ELR (cell line): ENCODE data around the gene IQCH.

Source experiments
- DNase-seq: peaks from one replicate; pipeline ENCODE4 v3.0.0-alpha.2; 2015; ENCODE audit warnings: low read depth

IQCH gene

GRCh38 chr15:67254238-67255175 lies at the start of gene IQCH, which contains the start of gene AAGAB:
Gene IQCH, plus strand, starts transcription at chr15:67254786. Its CDS starts 111 bp downstream, at chr15:67254897.
Gene AAGAB, minus strand, starts transcription at chr15:67254661. Its CDS starts 30 bp downstream, at chr15:67254631.
- peak; percentile 96 for DNase-seq

- no peak for DNase-seq
Observed at GRCh38 chr15:67207555-67208207, 46.9 kb upstream of the IQCH start.

- DNase-seq = no peak
Observed at GRCh38 chr15:67208396-67208795, 46.2 kb upstream of the IQCH start.

- DNase-seq = no peak
Observed at GRCh38 chr15:67210555-67211168, 43.9 kb upstream of the IQCH start.

GRCh38 chr15:67212684-67213367 lies 41.8 kb upstream of the IQCH start:
- no peak for DNase-seq

GRCh38 chr15:67215102-67215501 lies 39.5 kb upstream of the IQCH start:
- no peak for DNase-seq

GRCh38 chr15:67216859-67217258 lies 37.7 kb upstream of the IQCH start:
- no peak for DNase-seq

- DNase-seq = no peak
Observed at GRCh38 chr15:67218428-67218827, 36.2 kb upstream of the IQCH start.

GRCh38 chr15:67219288-67219687 lies 35.3 kb upstream of the IQCH start:
- DNase-seq = no peak

- no peak for DNase-seq
Observed at GRCh38 chr15:67224889-67225288, 29.7 kb upstream of the IQCH start.

GRCh38 chr15:67225336-67225735 lies 29.2 kb upstream of the IQCH start:
- peak; percentile 65 for DNase-seq

- no peak for DNase-seq
Observed at GRCh38 chr15:67227431-67227830, 27.2 kb upstream of the IQCH start.

- DNase-seq = no peak
Observed at GRCh38 chr15:67227846-67228245, 26.7 kb upstream of the IQCH start.

GRCh38 chr15:67228286-67228685 lies 26.3 kb upstream of the IQCH start:
- DNase-seq = no peak

- DNase-seq = no peak
Observed at GRCh38 chr15:67230504-67230903, 24.1 kb upstream of the IQCH start.

GRCh38 chr15:67232591-67232990 lies 22.0 kb upstream of the IQCH start:
- no peak for DNase-seq

GRCh38 chr15:67240235-67241131 lies 14.1 kb upstream of the IQCH start:
- peak; percentile 29 for DNase-seq

- DNase-seq = no peak
Observed at GRCh38 chr15:67241132-67241855, 13.3 kb upstream of the IQCH start.

- no peak for DNase-seq
Observed at GRCh38 chr15:67242708-67243111, 11.9 kb upstream of the IQCH start.

GRCh38 chr15:67244971-67245478 lies 9.6 kb upstream of the IQCH start:
- no peak for DNase-seq
